Measurements from ENCODE around the gene LFNG. TPM values are rescaled to one million over a fixed set of nuclear protein-coding genes. Genes with fewer than 3 reads are reported as not detected.

Gene LFNG
- total RNA-seq, 1 experiment from 2014 or later: 16.7 TPM

- peak; percentile 46 for DNase-seq (ENCODE audit: low read depth)
- in situ Hi-C loops (cut with HindIII; ENCODE audit: low pct_unique_long_range_greater_than_20kb, low sequenced_read_pairs): no loop called here
Observed at GRCh38 chr7:2572101-2572842, 52.7 kb downstream of the LFNG start.

- in situ Hi-C loops (cut with HindIII; ENCODE audit: low pct_unique_long_range_greater_than_20kb, low sequenced_read_pairs): no loop called here
- DNase-seq (ENCODE audit: low read depth): no peak
Observed at GRCh38 chr7:2573761-2574160, 54.2 kb downstream of the LFNG start.

- no peak for DNase-seq (ENCODE audit: low read depth)
- in situ Hi-C loops (cut with HindIII; ENCODE audit: low pct_unique_long_range_greater_than_20kb, low sequenced_read_pairs): no loop called here
Observed at GRCh38 chr7:2575046-2575732, 55.6 kb downstream of the LFNG start.

GRCh38 chr7:2575733-2576340 is 56.3 kb downstream of the LFNG start:
- in situ Hi-C loops (cut with HindIII; ENCODE audit: low pct_unique_long_range_greater_than_20kb, low sequenced_read_pairs): no loop called here

GRCh38 chr7:2576742-2577491 is 57.3 kb downstream of the LFNG start:
- no peak for DNase-seq (ENCODE audit: low read depth)
- in situ Hi-C loops (cut with HindIII; ENCODE audit: low pct_unique_long_range_greater_than_20kb, low sequenced_read_pairs): no loop called here

More at GRCh38 chr7:2575733-2576340, 56.3 kb downstream of the LFNG start:
- no peak for DNase-seq (ENCODE audit: low read depth)

Other genes starting within 250 kb of the LFNG start
- 73.3 and 98.9 TPM in 2 replicates for gene SNX8, start 205.3 kb upstream of the LFNG start, total RNA-seq (2014; rRNA removed; shearing (Covaris generic); ENCODE audit: low replicate concordance)
- gene EIF3B, start 164.9 kb upstream of the LFNG start, total RNA-seq (2014; rRNA removed; shearing (Covaris generic); ENCODE audit: low replicate concordance): 202 and 205 TPM in 2 replicates
- gene CHST12, start 116.2 kb upstream of the LFNG start, total RNA-seq (2014; rRNA removed; shearing (Covaris generic); ENCODE audit: low replicate concordance): 5.1 and 12.7 TPM in 2 replicates
- not detected in 2 replicates for gene GRIFIN, start 43.4 kb upstream of the LFNG start, total RNA-seq (2014; rRNA removed; shearing (Covaris generic); ENCODE audit: low replicate concordance)
- 60.7 and 74.9 TPM in 2 replicates for gene BRAT1, start 35.8 kb downstream of the LFNG start, total RNA-seq (2014; rRNA removed; shearing (Covaris generic); ENCODE audit: low replicate concordance)
- gene IQCE, start 39.2 kb downstream of the LFNG start, total RNA-seq (2014; rRNA removed; shearing (Covaris generic); ENCODE audit: low replicate concordance): 8.9 and 32.5 TPM in 2 replicates
- gene TTYH3, start 112.2 kb downstream of the LFNG start, total RNA-seq (2014; rRNA removed; shearing (Covaris generic); ENCODE audit: low replicate concordance): 34.7 and 42.7 TPM in 2 replicates
- gene AMZ1, start 168.4 kb downstream of the LFNG start, total RNA-seq (2014; rRNA removed; shearing (Covaris generic); ENCODE audit: low replicate concordance): not detected in 2 replicates